Measurements from ENCODE around the gene ROGDI. TPM values are rescaled to one million over a fixed set of nuclear protein-coding genes. Genes with fewer than 3 reads are reported as not detected.
A peak's percentile ranks its signal among the peaks of the same experiment; 100 is the strongest.

ROGDI gene
- polyA plus RNA-seq, 1 donor: 13.5 TPM

DNA sequence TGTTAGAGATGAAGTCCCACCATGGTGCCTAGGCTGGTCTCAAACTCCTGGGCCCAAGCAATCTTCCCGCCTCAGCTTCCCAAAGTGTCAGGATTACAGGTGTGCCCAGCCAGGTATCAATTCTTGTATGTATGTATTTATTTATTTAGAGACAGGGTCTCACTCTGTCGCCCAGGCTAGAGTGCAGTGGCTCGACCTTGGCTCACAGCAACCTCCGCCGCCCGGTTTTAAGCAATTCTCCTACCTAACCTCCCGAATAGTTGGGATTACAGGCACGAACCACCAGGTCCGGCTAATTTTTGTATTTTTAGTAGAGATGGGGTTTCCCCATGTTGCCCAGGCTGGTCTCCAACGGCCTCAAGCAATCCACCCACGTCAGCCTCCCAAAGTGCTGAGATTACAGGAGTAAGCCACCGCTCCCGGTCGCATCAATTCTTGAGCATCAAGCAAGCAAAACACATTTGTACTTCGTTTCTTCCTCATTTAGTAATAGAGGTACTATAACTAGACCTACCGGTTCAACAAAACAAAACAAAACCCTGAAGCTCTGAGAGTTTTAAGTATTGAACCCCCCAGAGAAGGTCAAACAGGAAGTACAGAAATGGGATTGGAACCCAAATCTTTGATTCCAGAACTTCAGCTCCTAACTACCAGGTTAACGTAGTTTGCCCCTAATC, 34.4 kb downstream of the ROGDI start:
- no peak for DNase-seq (ENCODE audit: low read depth)

DNA sequence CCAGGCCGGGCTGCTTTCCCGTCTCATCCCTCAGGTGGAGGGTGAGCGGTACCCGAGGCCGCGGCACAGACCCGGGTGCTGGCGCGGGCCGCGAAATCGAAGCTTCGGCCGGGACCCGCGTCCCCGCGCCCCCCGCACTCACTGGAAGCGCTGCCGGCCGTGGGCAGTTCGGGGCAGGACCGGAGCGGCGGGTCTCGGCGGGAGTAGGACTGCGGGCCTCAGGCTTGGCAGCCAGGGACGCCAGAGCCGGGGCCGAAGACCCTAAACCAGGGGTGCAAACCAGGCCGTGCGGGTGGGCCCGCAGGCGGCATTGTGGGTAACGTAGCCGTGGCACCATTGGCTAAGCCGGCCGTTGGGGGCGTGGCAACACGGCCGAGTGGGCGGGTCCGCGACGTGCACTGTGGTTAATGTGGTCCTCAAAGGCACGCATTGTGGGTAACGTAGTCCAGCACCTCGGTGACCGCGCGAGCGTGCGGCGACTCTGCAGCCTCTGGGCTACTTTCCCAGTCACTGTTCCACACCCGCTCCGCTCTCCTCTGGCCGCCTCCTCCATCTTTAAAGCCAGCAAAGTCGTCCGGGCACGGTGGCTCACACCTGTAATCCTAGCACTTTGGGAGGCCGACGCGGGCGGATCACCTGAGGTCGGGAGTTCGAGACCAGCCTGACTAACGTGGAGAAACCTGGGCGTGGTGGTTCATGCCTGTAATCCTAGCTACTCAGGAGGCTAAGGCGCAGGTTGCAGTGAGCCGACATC, 35.4 kb downstream of the ROGDI start, which contains the start of gene ZNF500:
Gene ZNF500, minus strand, starts transcription at position 288 of the 754 bp plus-strand sequence. CDS start 1,184 bp downstream, outside the sequence.
- DNase-seq (ENCODE audit: low read depth): peak; percentile 93

DNA sequence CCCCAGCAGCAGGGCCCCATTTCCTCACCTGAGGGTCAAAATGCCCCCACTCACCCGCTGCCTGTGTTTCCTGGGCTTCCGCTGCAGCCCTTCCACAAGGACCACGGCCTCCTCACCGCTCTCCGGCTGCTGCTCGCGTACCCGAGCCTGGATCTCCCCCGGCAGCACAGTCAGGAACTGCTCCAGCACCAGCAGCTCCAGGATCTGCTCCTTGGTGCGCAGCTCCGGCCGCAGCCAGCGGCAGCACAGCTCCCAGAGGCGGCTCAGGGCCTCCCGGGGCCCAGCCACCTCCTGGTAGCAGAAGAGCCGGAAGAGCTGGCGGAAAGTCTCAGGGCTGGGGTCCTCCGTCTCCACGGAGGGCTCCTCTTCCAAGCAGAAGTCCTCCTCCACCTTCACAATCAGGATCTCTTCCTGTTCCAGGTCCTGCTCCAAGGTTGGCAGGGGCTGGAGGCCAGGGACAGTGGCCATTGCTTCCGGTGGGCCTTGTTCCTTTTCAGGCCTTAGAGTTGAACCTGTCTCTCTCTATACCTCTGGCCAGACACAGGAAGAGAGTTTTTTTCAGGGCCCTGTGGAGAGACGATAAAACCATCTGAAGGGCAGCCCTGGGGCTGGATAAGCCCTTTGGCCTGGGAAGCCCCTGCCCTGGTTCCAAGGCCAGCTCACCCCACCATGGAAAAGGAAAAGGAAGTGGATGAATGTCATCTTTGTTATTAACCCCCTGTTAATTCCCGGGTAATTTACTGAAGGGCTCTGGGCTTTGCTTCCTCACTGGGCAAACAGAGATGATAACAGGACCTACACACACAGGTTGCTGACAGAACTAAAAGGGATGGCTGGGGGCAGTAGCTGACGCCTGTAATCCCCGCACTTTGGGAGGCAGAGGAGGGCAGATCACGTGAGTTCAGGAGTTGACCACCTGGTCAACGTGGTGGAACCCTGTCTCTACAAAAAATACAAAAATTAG, 36.6 kb downstream of the ROGDI start:
- no peak for DNase-seq (ENCODE audit: low read depth)

DNA sequence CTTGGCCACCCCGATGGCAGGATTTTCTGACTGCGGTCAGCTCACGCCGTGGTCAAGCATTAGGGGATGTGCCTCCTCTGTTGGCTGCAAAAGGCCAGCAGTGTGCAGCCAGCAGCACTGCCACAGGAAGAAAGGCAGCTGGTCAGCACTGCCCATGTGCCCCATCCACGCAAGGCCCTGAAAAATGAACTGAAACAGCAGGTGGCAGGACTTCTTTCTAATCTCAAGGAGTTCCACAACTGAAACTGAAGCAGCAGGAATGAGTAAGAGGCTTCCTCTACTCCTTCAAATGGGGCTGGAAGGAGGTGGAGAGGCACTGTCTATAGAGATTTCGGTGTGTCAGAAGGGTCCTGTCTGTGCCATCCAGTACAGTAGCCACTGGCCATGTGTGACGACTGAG, 38.6 kb downstream of the ROGDI start:
- DNase-seq (ENCODE audit: low read depth): no peak

DNA sequence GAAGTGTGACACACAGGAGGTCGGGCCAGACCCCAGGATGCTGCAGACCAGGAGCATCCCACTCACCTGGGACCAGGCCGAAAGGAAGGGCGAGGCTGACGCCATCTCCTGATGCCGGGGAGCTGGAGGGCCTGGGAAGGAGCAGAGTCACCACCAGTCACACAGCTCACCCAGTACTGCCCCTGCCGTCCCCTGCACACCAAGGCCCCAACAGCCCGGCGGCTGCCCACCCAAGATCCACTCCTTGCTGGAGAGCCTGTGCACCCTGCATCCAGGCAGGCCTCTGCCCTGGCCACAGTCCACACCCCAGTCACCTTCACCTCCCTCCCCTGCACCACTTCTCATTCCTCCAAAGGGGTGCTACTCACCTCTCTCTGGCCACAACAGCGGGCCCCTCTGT, 40.2 kb downstream of the ROGDI start:
- no peak for DNase-seq (ENCODE audit: low read depth)

DNA sequence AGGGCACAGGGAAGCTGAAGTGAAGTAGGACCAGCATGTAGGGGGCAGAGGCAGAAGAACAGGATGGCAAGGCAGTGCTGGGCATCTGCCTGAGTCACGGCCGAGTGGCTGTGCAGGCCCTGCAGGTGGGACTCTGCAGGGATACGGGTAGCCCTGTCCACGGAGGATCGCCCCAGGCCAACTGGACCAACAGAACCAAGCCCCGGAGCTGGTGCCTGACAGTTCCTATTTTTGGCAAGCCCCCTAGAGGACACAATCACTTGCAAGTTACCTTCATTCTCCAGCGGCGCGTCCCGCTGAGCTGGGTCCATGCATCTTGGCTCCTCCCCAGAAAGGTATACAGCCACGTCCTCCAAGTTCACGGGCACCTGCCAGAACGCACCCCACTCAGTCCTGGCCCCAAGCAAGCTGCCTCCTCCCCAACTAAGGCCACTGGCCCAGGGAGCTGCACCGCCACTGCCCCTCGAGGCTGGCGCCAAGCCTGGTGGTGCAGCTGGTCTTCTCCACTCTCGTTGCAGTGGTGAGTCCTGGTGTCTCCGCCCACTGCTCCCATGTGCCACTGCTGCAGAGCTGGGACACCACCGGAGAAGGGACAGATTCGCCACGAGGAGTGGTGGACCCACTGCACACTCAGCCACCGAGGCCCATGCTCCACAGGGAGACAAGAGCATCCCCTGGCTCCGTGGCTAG, 42.1 kb downstream of the ROGDI start:
- no peak for DNase-seq (ENCODE audit: low read depth)

DNA sequence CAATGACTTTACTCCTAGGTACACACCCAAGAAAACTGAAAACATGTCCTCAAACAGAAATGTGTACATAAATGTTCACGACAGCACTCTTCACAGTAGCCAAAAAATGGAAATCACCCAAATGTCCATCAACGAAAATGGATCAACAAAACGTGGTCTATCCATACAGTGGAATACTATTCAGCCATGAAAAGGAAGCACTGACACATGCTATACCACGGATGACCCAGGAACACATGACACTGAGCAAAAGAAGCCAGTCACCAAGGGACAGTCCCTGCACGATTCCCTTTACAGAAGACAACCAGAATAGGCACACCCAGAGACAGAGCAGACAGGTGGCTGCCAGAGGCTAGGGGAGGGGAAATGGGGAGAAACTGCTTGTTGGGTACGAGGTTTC, 46.7 kb downstream of the ROGDI start:
- no peak for DNase-seq (ENCODE audit: low read depth)

DNA sequence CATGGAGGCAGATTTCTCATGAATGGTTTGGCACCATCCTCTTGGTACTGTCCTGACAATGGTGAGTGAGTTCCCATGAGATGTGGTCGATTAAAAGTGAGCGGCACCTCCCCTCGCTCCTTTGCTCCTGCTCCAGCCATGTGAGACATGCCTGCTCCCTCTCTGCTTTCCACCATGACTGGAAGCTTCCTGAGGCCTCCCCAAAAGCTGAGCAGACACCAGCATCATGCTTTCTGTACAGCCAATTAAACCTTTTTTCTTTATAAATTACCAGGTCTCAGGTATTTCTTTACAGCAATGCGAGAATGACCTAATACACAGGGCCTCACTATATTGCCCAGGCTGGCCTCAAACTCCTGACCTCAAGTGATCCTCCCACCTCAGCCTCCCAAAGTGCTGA, 47.6 kb downstream of the ROGDI start:
- DNase-seq (ENCODE audit: low read depth): no peak

DNA sequence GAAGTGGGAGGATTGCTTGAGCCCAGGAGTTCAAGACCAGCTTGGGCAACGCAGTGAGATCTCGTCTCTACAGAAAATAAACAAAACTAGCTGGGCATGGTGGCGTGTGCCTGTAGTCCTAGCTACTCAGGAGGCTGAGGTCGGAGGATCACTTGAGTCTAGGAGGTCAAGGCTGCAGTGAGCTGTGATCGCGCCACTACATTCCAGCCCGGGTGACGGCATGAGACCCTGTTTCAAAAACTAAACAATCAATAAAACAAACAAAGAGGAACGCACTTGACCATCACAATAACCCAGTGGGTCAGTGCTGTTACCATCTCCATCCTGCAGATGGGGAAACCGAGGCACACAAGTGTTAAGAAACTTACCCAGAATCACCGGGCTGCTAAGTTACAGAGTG, 49.2 kb downstream of the ROGDI start:
- DNase-seq (ENCODE audit: low read depth): no peak

DNA sequence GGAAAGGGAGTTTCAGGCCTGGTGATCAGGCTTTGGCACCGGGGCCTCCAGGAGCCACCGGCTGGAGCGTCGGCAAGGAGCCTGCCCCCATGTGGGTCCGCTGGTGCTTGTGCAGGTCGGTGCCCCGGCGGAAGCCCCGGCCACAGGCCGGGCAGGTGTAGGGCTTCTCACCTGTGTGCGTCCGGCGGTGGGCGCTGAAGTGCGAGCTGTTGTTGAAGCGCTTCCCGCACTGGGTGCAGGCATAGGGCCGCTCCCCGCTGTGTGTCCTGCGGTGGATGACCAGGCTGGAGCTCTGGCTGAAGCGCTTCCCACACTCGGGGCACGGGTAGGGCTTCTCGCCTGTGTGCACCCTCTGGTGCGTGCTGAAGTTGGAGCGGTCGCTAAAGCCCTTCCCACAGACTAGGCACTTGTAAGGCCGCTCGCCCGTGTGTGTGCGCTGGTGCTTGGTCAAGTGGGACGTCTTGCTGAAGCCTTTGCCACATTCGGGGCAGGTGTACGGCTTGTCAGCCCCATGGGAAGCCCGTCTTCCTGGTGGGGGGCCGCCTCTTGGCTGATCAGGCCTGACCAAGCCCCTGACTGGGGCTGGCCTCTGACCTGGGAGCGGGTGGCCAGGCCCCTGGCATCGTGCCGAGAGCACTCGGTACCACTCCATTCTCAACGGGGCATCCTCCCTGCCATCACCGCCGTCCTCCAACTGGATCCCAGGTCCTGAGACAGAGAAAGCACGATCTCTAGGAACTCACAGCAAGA, 49.9 kb downstream of the ROGDI start:
- no peak for DNase-seq (ENCODE audit: low read depth)

DNA sequence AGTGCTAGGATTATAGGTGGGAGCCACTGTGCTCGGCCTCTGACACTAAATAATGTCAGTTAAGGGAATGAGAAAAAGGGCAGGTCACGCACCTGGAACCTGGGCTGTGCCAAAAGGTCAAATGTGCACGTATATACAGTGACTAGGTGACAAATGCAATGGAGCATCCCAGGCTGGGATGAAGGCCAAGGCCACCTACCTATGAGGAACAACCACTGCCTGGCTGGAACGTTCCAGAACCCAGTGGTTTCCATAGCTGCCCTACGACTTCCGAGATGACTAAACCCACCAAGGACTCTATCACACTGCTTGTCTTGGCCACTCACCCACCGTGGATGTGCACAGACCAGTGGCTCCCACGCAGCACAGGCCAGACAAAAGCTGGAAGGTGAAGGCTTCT, 51.5 kb downstream of the ROGDI start:
- DNase-seq (ENCODE audit: low read depth): no peak

DNA sequence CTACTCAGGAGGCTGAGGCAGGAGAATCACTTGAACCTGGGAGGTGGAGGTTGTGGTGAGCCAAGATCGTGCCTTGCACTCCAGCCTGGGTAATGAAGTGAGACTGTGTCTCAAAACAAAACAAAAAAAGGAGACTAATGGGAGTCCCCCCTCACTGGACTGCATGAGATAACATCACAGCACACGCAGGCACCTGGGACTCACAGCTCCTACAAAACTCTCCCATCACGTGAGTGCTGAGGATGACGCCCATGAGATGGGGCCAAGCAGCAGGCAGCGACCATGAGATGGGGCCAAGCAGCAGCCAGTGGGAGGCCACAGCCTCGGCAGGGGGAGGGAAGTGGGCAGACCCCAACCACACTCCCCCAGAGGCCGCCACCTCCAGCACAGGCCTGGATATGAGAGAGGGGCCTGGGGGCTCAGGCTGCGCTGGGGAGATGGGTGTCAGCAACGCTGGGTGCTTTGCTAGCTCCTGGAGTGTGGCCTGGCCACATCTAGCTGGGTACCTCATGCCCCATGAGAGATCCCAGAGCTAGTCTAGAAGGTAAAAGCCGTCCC, 52.7 kb downstream of the ROGDI start:
- DNase-seq (ENCODE audit: low read depth): no peak

DNA sequence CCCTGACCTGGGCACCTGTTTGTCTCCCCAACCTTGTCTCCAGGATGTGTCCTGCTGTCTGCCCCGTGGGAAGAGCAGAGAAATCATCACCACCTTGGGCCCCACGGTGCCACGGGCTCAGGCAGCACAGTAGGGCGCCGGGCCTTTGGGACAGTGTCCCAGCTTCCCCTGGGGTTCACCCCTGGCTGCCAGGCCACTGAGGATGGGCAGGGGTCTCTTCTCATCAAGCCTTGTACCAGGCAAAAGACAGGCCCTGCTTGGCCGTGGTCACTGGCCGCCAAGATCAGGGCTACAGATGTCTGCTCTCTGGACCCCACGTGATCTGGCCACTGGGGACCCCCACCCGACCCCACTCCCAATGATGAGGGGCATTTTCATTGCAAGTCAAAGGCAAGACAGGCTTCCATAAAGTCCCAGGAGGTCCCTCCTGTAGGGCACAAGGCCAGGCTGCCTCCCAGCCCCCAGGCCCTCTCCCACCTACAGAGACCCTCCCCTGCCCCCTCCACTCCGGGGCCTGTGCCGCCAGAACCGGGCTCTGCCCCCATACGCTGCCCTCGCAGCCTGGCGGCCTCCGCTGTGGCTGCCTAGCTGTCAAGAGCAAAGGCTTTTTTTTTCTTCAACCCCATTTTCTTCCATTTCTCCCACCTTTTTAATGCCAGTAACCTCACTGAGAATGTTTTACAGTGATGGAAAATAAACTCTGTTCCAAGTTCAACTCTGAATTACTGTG, 53.6 kb downstream of the ROGDI start:
- DNase-seq (ENCODE audit: low read depth): no peak

DNA sequence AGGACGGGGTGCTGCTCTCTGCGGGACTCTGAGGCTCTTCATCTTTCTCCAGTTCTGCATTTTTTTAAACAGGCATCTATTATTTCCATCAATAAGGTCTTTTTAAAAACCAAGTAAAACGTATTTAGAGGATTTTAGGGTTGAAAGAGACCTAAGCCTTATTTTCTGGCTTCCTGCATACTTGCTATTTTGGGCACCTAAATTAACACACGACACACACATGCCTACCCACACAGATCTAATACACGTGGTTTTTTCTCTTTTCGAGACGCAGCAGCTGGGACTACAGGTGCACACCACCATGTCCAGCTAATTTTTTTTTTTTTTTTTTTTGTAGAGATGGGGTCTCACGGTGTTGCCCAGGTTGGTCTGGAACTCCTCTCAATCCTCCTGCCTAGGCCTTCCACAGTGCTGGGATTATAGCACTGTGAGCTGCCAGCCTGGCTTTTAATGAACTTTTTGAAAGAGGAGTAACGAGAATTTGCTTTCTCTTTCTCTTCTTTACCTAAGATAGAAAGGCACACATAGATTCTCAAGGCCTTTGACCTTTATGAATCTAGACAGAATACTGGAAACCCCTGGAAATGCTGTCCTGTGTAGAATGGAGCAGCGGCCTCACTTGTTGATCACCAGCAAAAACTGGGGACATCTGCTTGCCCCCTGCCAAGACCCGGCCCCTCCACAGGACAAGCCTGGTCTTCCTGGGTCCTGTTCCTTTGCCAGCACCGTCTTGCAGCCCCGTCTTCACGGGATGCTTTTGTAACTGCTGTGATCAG, 54.3 kb downstream of the ROGDI start:
- no peak for DNase-seq (ENCODE audit: low read depth)

DNA sequence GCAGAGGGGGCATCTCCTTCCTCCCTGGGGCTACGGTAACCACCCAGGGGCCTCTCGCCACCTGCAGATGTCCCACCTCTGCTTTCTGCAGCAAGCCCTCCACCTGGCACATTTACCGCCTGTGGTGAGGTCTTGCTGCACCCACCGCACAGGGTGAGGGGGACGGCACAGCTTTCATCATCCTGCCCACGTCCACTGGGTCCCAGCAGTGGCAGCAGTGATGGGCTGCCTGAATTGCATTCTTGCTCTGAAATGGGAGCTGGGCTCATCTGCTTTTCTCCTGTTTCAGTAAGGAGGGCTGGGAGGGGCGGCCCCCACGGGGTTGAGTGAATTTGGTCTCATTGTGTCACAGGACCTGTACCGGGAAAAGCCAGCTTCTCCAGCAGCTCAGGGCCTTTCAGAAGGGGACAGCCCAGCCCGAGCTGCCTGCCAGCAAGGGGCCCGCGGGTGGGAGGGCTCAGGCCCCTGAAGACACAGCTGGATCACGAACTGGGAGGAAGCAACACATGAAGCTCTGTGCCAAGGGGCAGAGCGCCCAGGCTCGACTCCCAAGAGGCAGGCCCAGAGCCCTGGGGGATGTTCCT, 55.4 kb downstream of the ROGDI start:
- DNase-seq (ENCODE audit: low read depth): no peak
